ENCODE measurements around the gene KLK7.
A peak's percentile ranks its signal among the peaks of the same experiment; 100 is the strongest.
"Not testable (repeated sequence)": the region's sequence is repeated elsewhere in the genome, so short reads cannot be mapped to it uniquely, and the experiment has no call there.

Gene KLK7

GRCh38 chr19:51010066-51010795 is 26.5 kb upstream of the KLK7 start:
- DNase-seq: no peak

GRCh38 chr19:51009061-51009891 is 25.6 kb upstream of the KLK7 start:
- DNase-seq: no peak

- no peak for DNase-seq
Measured at GRCh38 chr19:51007488-51007887, 23.8 kb upstream of the KLK7 start.

GRCh38 chr19:51006406-51006805 is 22.7 kb upstream of the KLK7 start:
- DNase-seq: no peak

- DNase-seq: no peak
Measured at GRCh38 chr19:51005248-51005647, 21.5 kb upstream of the KLK7 start.

- no peak for DNase-seq
Measured at GRCh38 chr19:51003316-51003715, 19.6 kb upstream of the KLK7 start.

- peak in 1 of 2 donors; percentile 29 for DNase-seq
Measured at GRCh38 chr19:51002542-51003311, 19.0 kb upstream of the KLK7 start.

- DNase-seq: no peak
Measured at GRCh38 chr19:51002089-51002532, 18.4 kb upstream of the KLK7 start.

GRCh38 chr19:51001515-51001914 is 17.8 kb upstream of the KLK7 start, which contains the start of gene KLK8:
KLK8 (minus strand) TSS chr19:51001604; CDS start chr19:51001167, 437 bp downstream.
- no peak for DNase-seq

- no peak for DNase-seq
Measured at GRCh38 chr19:51000981-51001380, 17.3 kb upstream of the KLK7 start.

GRCh38 chr19:51000426-51000825 is 16.7 kb upstream of the KLK7 start:
- no peak for DNase-seq

GRCh38 chr19:50998686-50999085 is 15.0 kb upstream of the KLK7 start:
- DNase-seq: no peak

GRCh38 chr19:50998061-50998460 is 14.3 kb upstream of the KLK7 start:
- DNase-seq: no peak

GRCh38 chr19:50994129-50994528 is 10.4 kb upstream of the KLK7 start:
- no peak for DNase-seq

GRCh38 chr19:50992666-50993035 is 8.9 kb upstream of the KLK7 start:
- no peak for DNase-seq

- DNase-seq: not testable (repeated sequence)
Measured at GRCh38 chr19:50984416-50984815, 699 bp upstream of the KLK7 start.

GRCh38 chr19:50982186-50982585 is 1.5 kb downstream of the KLK7 start:
- no peak for DNase-seq

- no peak for DNase-seq
Measured at GRCh38 chr19:50981587-50982146, 2.0 kb downstream of the KLK7 start.

- no peak for DNase-seq
Measured at GRCh38 chr19:50980208-50980607, 3.5 kb downstream of the KLK7 start.

- no peak for DNase-seq
Measured at GRCh38 chr19:50979758-50980157, 4.0 kb downstream of the KLK7 start.

GRCh38 chr19:50978772-50979390 is 4.8 kb downstream of the KLK7 start:
- DNase-seq: no peak

- DNase-seq: no peak
Measured at GRCh38 chr19:50977626-50978025, 6.1 kb downstream of the KLK7 start.

- DNase-seq: no peak
Measured at GRCh38 chr19:50975766-50976165, 8.0 kb downstream of the KLK7 start.

Measured in inflammatory macrophage treated with lipopolysaccharide for 1 hour (primary cell).